HG03558 (cell line): ENCODE data around the gene SLC22A7.

Experiments
- ATAC-seq: cut with Tn5 transposase; IDR thresholded peaks from one replicate; pipeline ENCODE4 v1.9.1; 2021; ENCODE audit warnings: moderate number of reproducible peaks; ENCODE audit not compliant: unreplicated experiment; ENCODE audit errors: extremely low read depth

Gene SLC22A7

GRCh38 chr6:43297644-43298564, at the start of gene SLC22A7:
Gene SLC22A7, plus strand, starts transcription at chr6:43298260. Its CDS starts 99 bp downstream, at chr6:43298359.
- ATAC-seq = no peak

- ATAC-seq = no peak
Measured at GRCh38 chr6:43248791-43249190, 49.3 kb upstream of the SLC22A7 start.

GRCh38 chr6:43250992-43251373, 47.1 kb upstream of the SLC22A7 start:
- no peak for ATAC-seq

GRCh38 chr6:43253401-43253800, 44.7 kb upstream of the SLC22A7 start:
- no peak for ATAC-seq

- ATAC-seq = no peak
Measured at GRCh38 chr6:43254138-43254817, 43.8 kb upstream of the SLC22A7 start.

- no peak for ATAC-seq
Measured at GRCh38 chr6:43254846-43255245, 43.2 kb upstream of the SLC22A7 start.

- no peak for ATAC-seq
Measured at GRCh38 chr6:43255408-43256054, 42.5 kb upstream of the SLC22A7 start.

- no peak for ATAC-seq
Measured at GRCh38 chr6:43256670-43257366, 41.2 kb upstream of the SLC22A7 start.

GRCh38 chr6:43257367-43258145, 40.5 kb upstream of the SLC22A7 start:
- ATAC-seq = no peak

GRCh38 chr6:43258180-43258579, 39.9 kb upstream of the SLC22A7 start:
- no peak for ATAC-seq

- ATAC-seq = no peak
Measured at GRCh38 chr6:43258807-43259686, 39.0 kb upstream of the SLC22A7 start.

- no peak for ATAC-seq
Measured at GRCh38 chr6:43260791-43261190, 37.3 kb upstream of the SLC22A7 start.

GRCh38 chr6:43261198-43261597, 36.9 kb upstream of the SLC22A7 start:
- ATAC-seq = no peak

GRCh38 chr6:43262000-43262779, 35.9 kb upstream of the SLC22A7 start:
- no peak for ATAC-seq

- ATAC-seq = no peak
Measured at GRCh38 chr6:43262780-43263313, 35.2 kb upstream of the SLC22A7 start.

GRCh38 chr6:43263314-43264178, 34.5 kb upstream of the SLC22A7 start:
- no peak for ATAC-seq
